Nephron progenitor cell (in vitro differentiated cells): ENCODE results near the gene ACIN1.

Source experiments
- DNase-seq: peaks from one replicate; pipeline ENCODE4 v3.0.0; 2021
- H3K27ac Mint-ChIP-seq: 2 replicates; pipeline ENCODE4 v1.8.0; 2021; ENCODE audit warnings: mild to moderate bottlenecking, moderate library complexity, mixed read lengths
- H3K27me3 Mint-ChIP-seq: 2 replicates; pipeline ENCODE4 v1.8.0; 2021; ENCODE audit warnings: mild to moderate bottlenecking, low read depth, mixed read lengths; ENCODE audit not compliant: poor library complexity
- H3K36me3 Mint-ChIP-seq: 2 replicates; pipeline ENCODE4 v1.8.0; 2021; ENCODE audit warnings: low read depth, mixed read lengths
- H3K4me1 Mint-ChIP-seq: 2 replicates; pipeline ENCODE4 v1.8.0; 2021; ENCODE audit warnings: mixed read lengths
- H3K4me3 Mint-ChIP-seq: 2 replicates; pipeline ENCODE4 v1.8.0; 2021; ENCODE audit warnings: mild to moderate bottlenecking, moderate library complexity, mixed read lengths
- H3K9me3 Mint-ChIP-seq: 2 replicates; pipeline ENCODE4 v1.8.0; 2021; ENCODE audit warnings: mild to moderate bottlenecking, moderate library complexity, mixed read lengths
- TF ChIP-seq, protein P1 (sequence below): fragments of 200-600 bp; sonication (generic); IDR thresholded peaks from 2 replicates; pipeline ENCODE4 v1.5.0; 2021; ENCODE audit warnings: antibody characterized with exemption

The ACIN1 gene

DNA sequence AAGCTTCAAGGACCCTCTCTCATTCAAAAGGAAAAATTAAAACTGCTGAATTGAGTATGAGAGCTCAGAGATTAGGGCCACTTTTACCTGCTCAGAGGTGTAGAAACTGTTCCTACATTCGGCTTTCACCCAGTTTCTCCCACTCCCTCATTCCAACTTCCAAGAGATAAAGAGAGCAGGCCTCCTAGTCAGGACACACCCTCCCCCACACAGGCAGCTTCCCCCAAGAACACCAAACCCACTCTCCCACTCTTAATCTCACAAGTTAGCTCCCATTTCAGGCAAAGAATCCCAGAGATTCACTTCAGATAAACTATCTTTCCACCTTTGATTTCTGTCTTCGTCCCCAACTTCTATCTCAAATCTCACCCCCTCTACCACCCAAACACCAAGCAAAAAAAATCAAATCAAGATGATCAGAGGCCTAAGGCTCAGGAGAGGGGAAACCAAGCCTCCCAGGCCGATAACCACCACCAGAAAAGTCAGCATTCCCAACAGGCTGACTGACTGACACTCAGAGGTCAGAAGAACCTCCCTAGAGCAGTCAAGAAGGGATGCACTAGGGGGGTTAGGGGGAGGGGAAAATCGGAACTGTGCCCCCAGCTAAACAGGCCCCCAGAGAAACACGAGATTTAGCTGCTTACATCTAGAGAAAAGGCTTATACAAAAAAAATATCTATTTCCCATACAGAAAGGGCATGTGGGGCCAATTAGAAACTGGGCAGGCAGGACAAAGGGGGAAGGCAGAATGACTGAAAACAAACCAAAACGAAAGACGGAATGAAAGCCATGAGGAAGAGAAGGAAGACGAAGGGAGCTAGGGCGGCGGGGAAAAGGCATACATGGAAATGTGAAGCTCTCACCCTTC, 24.4 kb downstream of the ACIN1 start:
- H3K27ac Mint-ChIP-seq: peak overlapping the region; percentile 97
- TF ChIP-seq, protein P1, sequence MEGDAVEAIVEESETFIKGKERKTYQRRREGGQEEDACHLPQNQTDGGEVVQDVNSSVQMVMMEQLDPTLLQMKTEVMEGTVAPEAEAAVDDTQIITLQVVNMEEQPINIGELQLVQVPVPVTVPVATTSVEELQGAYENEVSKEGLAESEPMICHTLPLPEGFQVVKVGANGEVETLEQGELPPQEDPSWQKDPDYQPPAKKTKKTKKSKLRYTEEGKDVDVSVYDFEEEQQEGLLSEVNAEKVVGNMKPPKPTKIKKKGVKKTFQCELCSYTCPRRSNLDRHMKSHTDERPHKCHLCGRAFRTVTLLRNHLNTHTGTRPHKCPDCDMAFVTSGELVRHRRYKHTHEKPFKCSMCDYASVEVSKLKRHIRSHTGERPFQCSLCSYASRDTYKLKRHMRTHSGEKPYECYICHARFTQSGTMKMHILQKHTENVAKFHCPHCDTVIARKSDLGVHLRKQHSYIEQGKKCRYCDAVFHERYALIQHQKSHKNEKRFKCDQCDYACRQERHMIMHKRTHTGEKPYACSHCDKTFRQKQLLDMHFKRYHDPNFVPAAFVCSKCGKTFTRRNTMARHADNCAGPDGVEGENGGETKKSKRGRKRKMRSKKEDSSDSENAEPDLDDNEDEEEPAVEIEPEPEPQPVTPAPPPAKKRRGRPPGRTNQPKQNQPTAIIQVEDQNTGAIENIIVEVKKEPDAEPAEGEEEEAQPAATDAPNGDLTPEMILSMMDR: no peak
- H3K36me3 Mint-ChIP-seq: peaks cover 55% of the 10 kb centered on the region
- no peak for DNase-seq
- H3K9me3 Mint-ChIP-seq: no peaks in the 10 kb centered on the region
- H3K4me3 Mint-ChIP-seq: peak overlapping the region; percentile 97
- H3K27me3 Mint-ChIP-seq: no peaks in the 10 kb centered on the region
- peaks cover 68% of the 10 kb centered on the region for H3K4me1 Mint-ChIP-seq

DNA sequence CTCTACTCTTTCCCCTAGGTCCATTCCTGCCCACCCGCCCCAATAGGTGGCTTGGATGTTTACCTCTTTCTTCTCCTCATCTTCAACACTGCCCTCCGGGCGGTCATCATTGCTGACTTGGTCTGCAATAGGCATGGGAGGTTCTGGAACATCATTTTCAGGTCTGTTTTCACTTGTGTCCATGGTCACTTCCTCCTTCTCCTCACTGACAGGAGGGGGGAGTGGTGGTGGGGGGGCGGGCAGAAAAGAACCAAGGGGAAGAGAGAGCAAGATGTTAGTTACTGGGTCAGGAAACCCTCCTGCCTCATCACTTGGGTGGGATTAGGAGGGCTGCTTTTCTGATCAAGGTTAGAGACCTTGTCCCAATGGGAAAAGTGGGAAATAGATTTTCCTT, 25.5 kb downstream of the ACIN1 start:
- H3K4me1 Mint-ChIP-seq: peaks cover 66% of the 10 kb centered on the region
- H3K36me3 Mint-ChIP-seq: peaks cover 57% of the 10 kb centered on the region
- DNase-seq: no peak
- H3K27me3 Mint-ChIP-seq: no peaks in the 10 kb centered on the region
- peak overlapping the region; percentile 96 for H3K27ac Mint-ChIP-seq
- TF ChIP-seq, protein P1: no peak
- no peaks in the 10 kb centered on the region for H3K9me3 Mint-ChIP-seq
- H3K4me3 Mint-ChIP-seq: peak overlapping the region; percentile 97

DNA sequence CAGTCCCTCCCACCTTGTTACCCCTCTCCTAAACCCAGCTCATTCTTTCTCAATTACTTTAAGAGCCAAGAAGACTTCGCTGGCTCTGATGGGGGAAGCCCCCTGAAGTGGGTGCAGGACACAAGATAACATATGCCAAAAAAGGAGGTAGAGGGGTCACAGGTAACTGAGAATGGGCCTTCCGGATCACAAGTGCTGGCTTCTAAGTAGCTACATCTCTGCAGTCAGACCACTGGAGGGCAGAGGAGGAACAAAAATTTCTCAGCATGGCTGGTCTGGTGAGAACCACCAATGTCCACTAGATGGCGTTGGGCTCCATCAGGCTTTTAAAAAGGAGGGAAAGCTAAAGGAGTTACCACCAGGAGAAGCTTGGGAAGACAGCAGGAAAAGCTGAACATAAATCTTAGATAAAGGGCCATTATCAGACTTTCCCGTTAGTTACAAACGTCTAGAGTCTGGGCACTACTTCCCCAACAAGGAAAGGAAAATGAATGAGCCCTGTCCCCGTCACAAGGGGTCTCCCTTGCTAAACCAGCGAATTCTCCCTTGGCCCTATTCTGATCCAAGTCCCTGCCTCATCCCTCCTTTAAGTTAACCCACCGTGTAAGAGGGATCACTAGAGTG, 26.0 kb downstream of the ACIN1 start:
- peaks cover 70% of the 10 kb centered on the region for H3K4me1 Mint-ChIP-seq
- H3K36me3 Mint-ChIP-seq: peaks cover 57% of the 10 kb centered on the region
- peak overlapping the region; percentile 97 for H3K4me3 Mint-ChIP-seq
- TF ChIP-seq, protein P1: peak; percentile 98
- H3K9me3 Mint-ChIP-seq: no peaks in the 10 kb centered on the region
- peak overlapping the region; percentile 96 for H3K27ac Mint-ChIP-seq
- DNase-seq: peak; percentile 82
- H3K27me3 Mint-ChIP-seq: no peaks in the 10 kb centered on the region

- TF ChIP-seq, protein P1: no peak
- H3K27me3 Mint-ChIP-seq: no peaks in the 10 kb centered on the region
- no peaks in the 10 kb centered on the region for H3K9me3 Mint-ChIP-seq
- no peak overlapping the region for H3K27ac Mint-ChIP-seq
- peak overlapping the region; percentile 97 for H3K4me3 Mint-ChIP-seq
- no peak for DNase-seq
- peaks cover 75% of the 10 kb centered on the region for H3K4me1 Mint-ChIP-seq
- peaks cover 62% of the 10 kb centered on the region for H3K36me3 Mint-ChIP-seq
Measured at GRCh38 chr14:23067847-23068788, 26.8 kb downstream of the ACIN1 start.

- no peaks in the 10 kb centered on the region for H3K27me3 Mint-ChIP-seq
- H3K4me3 Mint-ChIP-seq: peak overlapping the region; percentile 38
- peaks cover 72% of the 10 kb centered on the region for H3K4me1 Mint-ChIP-seq
- TF ChIP-seq, protein P1: no peak
- no peaks in the 10 kb centered on the region for H3K9me3 Mint-ChIP-seq
- peak overlapping the region; percentile 29 for H3K27ac Mint-ChIP-seq
- peaks cover 62% of the 10 kb centered on the region for H3K36me3 Mint-ChIP-seq
- no peak for DNase-seq
Measured at GRCh38 chr14:23066855-23067744, 27.8 kb downstream of the ACIN1 start.
